Glutamatergic neuron (in vitro differentiated cells): ENCODE measurements around the gene PTPN14. TPM values are rescaled to one million over a fixed set of nuclear protein-coding genes. Genes with fewer than 3 reads are reported as not detected.

Experiments
- DNase-seq: peaks from one replicate; pipeline ENCODE4 v3.0.0; 2022
- H3K27ac Mint-ChIP-seq: one replicate; pipeline ENCODE4 v1.8.0; 2020; ENCODE audit warnings: mild to moderate bottlenecking, mixed read lengths, inconsistent platforms; ENCODE audit not compliant: unreplicated experiment
- H3K27me3 Mint-ChIP-seq: one replicate; pipeline ENCODE4 v1.8.0; 2020; ENCODE audit warnings: mild to moderate bottlenecking, moderate library complexity, mixed read lengths, inconsistent platforms; ENCODE audit not compliant: unreplicated experiment
- H3K36me3 Mint-ChIP-seq: one replicate; pipeline ENCODE4 v1.8.0; 2020; ENCODE audit warnings: mild to moderate bottlenecking, mixed read lengths, inconsistent platforms; ENCODE audit not compliant: unreplicated experiment
- H3K4me1 Mint-ChIP-seq: one replicate; pipeline ENCODE4 v1.8.0; 2020; ENCODE audit warnings: mild to moderate bottlenecking, low read depth, mixed read lengths, inconsistent platforms; ENCODE audit not compliant: unreplicated experiment
- H3K4me3 Mint-ChIP-seq: one replicate; pipeline ENCODE4 v1.8.0; 2020; ENCODE audit warnings: mild to moderate bottlenecking, mixed read lengths, inconsistent platforms; ENCODE audit not compliant: unreplicated experiment
- H3K9me3 Mint-ChIP-seq: one replicate; pipeline ENCODE4 v1.8.0; 2020; ENCODE audit warnings: mild to moderate bottlenecking, moderate library complexity, mixed read lengths, inconsistent platforms; ENCODE audit not compliant: unreplicated experiment
- total RNA-seq: library from RNA; stranded (reverse); fragmentation: NEBNext Ultra II Directional; extraction: Animal tissue kit (Norgen Biotek cat#: 25700); gene quantifications from one replicate; pipeline ENCODE4 v1.2.1, GENCODE V29; 2021; ENCODE audit not compliant: unreplicated experiment
- TF ChIP-seq, protein P1 (sequence below): fragments of 200-600 bp; sonication (generic); IDR thresholded peaks from one replicate; pipeline ENCODE4 v1.5.0; 2021; ENCODE audit not compliant: partially characterized antibody, unreplicated experiment

The PTPN14 gene
- total RNA-seq, 1 donor from 2014 or later = 1.7 TPM

DNA sequence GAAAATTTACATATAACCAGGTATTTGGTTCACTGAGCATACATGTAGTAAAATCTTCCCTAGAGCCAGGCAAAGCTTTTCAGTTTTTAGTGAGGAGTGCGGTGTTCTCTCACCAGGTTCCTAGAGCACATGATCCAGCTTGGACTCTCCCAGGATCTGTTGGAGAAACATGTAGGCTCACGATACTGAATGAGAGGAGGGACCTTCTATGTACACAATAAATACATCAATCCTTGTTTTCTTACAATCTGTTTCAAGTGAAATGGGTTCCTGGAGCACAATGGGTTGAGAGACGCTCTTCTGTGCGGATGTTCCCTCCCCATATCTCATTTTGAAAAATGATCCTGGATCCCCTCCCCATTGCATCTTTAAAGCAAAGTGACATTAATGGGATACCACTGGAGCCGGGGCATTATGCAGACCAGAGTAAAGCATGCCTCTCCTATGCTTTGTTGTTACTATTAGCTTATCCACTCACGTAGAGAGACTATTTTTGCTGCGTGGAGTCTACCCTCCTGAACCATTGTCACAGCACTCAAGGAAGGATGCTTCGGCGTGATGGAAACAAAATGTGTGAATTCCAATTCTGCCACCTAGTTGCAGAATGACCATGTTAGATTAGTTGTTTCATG is 251.1 kb downstream of the PTPN14 start:
- Mint-ChIP-seq H3K27ac (no peak overlapping the region), H3K9me3 (peaks cover 2% of the 10 kb centered on the region), H3K36me3 (no peaks in the 10 kb centered on the region), H3K27me3 (no peaks in the 10 kb centered on the region), H3K4me3 (no peak overlapping the region), H3K4me1 (peaks cover 13% of the 10 kb centered on the region)
- TF ChIP-seq, protein P1, sequence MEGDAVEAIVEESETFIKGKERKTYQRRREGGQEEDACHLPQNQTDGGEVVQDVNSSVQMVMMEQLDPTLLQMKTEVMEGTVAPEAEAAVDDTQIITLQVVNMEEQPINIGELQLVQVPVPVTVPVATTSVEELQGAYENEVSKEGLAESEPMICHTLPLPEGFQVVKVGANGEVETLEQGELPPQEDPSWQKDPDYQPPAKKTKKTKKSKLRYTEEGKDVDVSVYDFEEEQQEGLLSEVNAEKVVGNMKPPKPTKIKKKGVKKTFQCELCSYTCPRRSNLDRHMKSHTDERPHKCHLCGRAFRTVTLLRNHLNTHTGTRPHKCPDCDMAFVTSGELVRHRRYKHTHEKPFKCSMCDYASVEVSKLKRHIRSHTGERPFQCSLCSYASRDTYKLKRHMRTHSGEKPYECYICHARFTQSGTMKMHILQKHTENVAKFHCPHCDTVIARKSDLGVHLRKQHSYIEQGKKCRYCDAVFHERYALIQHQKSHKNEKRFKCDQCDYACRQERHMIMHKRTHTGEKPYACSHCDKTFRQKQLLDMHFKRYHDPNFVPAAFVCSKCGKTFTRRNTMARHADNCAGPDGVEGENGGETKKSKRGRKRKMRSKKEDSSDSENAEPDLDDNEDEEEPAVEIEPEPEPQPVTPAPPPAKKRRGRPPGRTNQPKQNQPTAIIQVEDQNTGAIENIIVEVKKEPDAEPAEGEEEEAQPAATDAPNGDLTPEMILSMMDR = no peak
- no peak for DNase-seq

Other genes starting within 250 kb of the PTPN14 start
- 29.3 TPM for gene CENPF, start 51.6 kb upstream of the PTPN14 start, total RNA-seq